HG03097 (cell line): ENCODE measurements around the gene RAD51.
"Not testable (repeated sequence)": the region's sequence is repeated elsewhere in the genome, so short reads cannot be mapped to it uniquely, and the experiment has no call there.

Experiments
- ATAC-seq: cut with Tn5 transposase; IDR thresholded peaks from one replicate; pipeline ENCODE4 v1.9.1; 2021; ENCODE audit not compliant: unreplicated experiment, low FRiP score

Gene RAD51

DNA sequence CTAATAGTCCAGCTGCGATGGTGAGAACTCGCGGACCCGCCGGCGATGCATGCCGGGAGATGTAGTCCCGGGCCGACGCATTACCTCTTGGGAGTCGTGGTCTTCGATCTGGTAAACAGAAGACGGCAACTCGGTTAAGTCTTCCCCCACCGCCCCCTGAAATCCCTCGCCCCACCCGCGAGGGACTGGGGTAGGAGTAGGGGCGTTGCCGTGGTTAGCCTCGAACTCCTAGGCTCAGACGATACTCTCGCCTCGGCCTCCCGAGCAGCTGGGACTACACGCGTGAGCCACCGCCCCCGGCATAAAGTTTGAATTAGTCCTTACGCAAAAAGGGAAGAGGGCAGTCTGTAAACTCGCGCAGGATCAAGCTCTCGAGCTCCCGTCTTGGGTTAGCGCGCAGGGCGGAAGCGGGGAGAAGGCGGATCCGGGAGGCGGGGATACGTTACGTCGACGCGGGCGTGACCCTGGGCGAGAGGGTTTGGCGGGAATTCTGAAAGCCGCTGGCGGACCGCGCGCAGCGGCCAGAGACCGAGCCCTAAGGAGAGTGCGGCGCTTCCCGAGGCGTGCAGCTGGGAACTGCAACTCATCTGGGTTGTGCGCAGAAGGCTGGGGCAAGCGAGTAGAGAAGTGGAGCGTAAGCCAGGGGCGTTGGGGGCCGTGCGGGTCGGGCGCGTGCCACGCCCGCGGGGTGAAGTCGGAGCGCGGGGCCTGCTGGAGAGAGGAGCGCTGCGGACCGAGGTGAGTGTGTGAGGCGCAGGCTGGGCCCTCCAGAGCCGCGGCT, at the start of gene RAD51:
Gene RAD51, plus strand, starts transcription at position 487 of the 781 bp plus-strand sequence. CDS start 3,585 bp downstream, outside the sequence.
- peak; percentile 69 for ATAC-seq

DNA sequence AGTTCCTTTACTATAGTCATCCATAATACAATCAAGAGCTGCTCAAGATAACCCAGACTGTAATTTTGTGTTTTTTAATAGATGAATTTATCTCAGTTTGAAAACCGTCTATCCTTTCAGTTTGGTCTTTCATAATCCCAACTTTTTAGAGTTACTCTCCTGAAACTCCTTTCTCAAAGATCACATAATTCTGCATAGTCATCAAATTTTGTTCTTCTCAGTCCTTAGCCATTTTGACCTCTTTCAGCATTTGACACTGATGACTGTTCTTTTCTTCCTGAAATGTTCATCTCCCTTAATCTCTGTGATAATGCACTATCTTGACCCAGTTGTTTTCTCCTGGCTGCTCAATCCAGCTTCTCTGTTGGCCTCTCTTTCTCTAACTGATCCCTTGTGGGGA, 47.5 kb upstream of the RAD51 start:
- no peak for ATAC-seq

DNA sequence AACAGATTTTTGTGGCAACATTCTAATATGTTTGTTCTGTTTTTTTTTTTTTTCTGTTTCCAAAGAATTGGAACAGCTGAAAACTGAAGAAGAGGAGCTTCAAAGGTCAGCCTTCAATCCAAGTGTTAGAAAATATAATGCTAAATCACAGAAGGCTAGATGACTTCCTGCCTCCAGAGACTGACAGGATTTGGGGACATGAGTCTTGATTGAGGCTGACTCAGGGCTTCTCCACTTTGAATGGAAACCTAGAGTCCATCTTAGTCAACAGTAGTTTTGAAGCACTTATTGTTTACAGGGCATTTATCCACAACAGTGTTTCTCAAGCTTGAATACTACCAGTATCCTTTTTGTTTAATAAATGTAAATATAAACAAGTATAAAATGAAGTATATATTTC, 44.5 kb upstream of the RAD51 start:
- ATAC-seq, result no peak

DNA sequence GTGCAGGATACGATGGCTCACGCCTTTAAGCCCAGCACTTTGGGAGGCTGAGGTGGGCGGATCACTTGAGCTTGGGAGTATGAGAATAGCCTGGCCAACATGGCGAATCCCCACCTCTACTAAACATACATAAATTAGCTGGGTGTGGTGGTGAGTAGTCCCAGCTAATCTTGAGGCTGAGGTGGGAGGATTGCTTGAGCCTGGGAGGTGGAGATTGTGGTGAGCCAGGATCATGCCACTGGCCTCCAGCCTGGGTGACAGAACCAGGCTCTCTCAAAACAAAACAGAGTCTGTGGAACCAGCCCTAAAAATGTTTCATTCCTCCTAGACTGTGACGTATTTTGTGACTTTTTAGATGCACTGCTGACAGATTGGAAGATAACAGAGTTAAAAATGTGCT, 34.3 kb upstream of the RAD51 start:
- no peak for ATAC-seq

DNA sequence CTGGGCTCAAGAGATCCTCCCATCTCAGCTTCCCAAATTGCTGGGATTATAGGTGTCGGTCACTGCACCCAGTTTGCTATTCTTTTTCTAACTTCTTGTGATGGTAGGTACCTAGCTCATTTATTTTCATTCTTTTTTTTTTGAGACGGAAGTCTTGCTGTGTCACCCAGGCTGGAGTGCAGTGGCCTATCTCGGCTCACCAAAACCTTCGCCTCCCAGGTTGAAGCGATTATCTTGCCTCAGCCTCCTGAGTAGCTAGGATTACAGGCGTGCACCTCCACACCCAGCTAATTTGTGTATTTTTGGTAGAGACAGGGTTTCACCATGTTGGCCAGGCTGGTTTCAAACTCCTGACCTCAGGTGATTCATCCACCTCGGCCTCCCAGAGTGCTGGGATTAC, 30.1 kb upstream of the RAD51 start:
- ATAC-seq, result no peak

DNA sequence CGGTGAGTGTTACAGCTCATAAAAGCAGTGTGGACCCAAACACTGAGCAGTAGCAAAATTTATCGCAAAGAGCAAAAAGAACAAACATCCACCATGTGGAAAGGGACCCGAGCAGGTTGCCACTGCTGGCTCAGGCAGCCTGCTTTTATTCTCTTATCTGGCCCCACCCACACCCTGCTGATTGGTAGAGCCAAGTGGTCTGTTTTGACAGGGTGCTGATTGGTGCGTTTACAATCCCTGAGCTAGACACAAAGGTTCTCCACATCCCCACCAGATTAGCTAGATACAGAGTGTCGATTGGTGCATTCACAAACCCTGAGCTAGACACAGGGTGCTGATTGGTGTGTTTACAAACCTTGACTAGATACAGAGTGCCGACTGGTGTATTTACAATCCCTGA, 18.7 kb upstream of the RAD51 start:
- ATAC-seq, result not testable (repeated sequence)

DNA sequence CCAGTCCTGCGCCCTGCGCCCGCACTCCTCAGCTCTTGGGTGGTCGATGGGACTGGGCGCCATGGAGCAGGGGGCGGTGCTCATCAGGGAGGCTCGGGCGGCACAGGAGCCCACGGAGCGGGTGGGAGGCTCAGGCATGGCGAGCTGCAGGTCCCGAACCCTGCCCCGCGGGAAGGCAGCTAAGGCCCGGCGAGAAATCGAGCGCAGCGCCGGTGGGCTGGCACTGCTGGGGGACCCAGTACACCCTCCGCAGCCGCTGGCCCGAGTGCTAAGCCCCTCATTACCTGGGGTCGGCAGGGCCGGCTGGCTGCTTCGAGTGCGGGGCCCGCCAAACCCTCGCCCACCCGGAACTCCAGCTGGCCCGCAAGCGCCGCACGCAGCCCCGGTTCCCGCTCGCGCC, 18.1 kb upstream of the RAD51 start:
- ATAC-seq, result not testable (repeated sequence)

DNA sequence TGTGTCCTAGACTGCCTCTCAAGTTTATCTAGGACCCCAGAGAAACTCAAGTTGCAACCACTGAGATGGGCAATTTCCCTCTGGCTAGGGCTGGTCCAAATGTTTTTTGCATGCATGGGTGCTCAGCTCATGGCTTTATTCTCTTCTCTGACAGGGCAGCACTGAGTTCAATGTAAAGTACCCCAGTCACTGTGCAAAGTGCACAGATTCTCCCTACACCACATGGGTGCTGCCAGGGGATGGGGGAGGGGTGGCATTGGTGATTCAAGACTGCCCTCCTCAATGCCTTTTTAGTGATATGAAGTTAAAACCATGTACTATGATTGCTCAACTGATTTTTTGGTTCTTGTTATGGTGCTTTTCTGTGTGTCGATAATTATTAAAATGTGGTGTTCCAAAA, 14.8 kb upstream of the RAD51 start:
- no peak for ATAC-seq

DNA sequence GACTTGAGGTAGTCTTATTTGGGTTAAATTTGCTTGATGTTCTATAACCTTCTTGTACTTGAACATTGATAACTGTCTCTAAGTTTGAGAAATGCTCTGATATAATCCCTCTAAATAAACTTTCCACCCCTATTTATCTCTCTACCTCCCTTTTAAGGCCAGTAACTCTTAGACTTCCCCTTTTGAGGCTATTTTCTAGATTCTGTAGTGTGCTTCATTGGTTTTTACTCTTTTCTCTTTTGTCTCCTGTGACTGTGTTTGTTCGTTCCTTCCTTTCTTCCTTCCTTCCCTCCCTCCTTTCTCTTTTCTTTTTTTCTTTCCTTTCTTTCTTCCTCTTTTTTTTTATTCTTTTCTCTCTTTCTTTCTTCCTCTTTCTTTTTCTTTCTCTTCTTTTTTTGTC, 14.0 kb upstream of the RAD51 start:
- ATAC-seq, result not testable (repeated sequence)

DNA sequence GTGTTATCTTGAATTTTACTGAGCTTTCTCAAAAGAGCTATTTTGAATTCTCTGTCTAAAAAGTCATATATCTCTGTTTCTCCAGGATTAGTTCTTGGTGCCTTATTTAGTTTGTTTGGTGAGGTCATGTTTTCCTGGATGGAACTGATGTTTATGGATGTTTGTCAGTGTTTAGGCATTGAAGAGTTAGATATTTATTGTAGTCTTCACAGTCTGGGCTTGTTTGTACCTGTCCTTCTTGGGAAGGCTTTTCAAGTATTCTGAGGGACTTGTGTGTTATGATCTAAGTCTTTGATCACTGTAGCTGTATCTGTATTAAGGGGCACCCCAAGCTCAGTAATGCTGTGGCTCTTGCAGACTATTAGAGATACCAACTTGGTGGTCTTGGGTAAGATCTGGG, 10.6 kb upstream of the RAD51 start:
- ATAC-seq, result no peak

DNA sequence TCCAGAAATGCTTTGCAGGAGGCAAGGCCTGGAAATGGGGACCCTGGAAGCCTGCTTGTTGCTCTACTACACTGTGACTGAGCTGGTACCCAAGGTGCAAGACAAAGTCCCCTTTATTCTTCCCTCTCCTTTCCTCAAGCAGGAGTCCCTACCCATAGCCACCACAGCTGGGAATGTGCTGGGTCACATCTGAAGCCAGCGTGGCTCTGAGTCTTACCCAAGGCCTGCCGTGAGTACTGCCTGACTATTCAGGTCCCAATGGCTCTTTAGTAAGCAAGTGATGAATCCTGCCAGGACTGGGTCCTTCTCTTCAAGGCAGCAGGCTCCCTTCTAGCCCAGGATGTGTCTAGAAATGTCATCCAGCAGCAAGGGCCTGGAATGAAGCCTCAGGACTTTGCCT, 9.6 kb upstream of the RAD51 start:
- no peak for ATAC-seq

DNA sequence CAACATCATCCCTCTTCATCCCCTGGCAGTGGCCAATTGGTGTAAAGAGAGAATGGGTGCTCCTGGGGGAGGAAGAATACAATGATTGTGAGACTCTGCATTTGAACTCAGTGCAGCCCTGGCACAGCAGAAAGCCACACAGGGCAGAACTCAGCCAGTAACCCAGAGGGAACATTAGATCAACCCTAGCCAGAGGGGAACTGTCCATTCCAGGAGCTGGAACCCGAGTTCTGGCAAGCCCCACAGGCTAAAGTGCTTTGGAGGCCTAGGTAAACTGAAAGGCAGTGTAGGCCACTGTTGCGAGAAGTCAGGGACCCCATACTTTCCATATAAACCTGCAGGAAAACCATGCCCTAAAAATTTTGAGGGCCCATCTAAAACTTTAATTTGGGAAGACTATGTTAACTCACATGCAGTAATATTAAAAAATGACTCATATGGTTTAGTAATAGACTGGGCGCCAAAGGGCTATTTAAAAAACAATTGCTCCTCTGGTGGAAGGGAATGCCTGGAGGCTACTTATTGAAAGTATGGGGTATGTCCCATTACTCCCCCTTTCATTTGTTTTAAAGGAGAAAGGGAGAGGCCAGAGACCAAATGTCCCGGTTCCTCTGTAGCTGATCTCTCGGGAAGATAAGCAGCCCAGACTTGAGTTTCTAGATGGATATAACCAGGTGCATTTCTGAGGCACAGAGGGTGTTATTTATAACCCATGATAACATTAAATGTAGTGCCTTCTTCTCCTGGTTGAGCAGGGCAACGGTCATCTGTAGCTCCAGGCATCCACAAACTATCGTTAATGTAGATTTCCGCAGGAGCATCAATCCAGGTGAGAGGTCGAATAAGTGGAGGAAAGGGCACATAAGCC, 5.8 kb upstream of the RAD51 start:
- ATAC-seq, result no peak

DNA sequence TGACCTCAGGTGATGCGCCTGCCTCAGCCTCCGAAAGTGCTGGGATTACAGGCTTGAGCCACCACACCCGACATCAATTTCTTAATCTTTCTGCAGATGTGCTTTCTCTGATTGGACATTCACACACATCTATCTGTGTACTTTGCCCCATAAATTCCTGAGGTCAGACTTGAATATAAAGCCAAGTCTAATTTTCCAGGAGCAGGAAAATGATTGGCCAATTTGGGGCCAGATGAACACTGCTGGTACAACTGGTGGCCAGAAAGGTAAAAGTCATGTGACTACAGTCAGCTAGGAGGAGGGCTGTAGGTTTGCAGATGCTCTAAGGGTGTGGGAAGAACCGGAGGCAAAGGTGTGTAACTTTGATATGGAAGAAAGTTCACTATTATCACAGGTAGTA, 3.2 kb upstream of the RAD51 start:
- ATAC-seq, result no peak

DNA sequence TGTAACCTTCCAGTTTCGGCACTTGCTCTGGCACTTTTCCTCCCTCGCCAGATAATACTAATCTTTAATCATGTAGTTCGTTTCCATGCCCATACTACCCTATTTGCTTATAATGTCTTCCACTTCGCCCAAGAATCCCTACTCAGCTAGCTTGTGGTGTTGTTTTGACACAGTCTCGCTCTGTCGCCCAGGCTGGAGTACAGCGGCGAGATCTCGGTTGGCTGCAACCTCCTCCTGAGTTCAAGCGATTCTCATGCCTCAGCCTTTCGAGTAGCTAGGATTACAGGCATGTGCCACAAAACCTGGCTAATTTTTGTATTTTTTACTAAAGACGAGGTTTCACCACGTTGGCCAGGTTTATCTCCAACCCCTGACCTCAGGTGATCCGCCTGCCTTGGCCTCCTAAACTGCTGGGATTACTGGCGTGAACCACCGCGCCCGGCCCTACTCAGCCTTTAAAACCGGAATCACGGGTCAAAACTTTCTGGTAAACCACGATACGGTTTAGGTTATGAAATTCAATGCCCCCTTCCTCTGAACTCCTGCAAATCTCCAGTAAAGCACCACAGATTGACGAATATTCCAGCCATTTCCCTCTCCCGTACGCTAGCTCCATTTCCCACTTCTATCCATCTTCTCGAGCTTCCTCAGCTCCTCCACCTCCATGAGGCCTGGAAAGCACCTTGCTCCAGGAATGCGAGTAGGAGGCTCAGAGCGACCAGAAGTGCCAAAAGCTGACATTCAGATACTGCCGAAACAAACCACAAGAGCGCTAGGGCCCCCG, 878 bp upstream of the RAD51 start:
- ATAC-seq, result peak; percentile 17

DNA sequence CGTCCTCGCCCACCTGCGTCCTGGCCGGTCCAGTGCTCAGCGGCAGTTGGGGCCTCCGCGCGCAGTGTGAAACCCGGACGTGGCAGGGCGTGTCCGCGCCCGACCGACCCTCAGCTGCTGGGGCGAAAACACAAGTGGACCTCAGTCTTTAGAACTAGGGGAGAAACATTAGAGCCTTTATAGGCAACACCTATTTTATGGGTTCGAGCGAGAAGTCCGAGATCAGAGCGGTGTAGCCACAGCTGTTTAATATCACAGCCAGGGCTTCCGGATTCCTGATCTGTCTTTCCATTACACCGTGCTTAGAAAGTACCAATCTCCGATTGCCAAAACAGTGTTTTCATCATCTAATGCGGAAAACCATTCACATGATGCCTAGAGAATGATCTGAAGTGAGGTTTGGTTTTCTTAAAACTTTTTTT, 506 bp downstream of the RAD51 start:
- ATAC-seq, result peak; percentile 22

DNA sequence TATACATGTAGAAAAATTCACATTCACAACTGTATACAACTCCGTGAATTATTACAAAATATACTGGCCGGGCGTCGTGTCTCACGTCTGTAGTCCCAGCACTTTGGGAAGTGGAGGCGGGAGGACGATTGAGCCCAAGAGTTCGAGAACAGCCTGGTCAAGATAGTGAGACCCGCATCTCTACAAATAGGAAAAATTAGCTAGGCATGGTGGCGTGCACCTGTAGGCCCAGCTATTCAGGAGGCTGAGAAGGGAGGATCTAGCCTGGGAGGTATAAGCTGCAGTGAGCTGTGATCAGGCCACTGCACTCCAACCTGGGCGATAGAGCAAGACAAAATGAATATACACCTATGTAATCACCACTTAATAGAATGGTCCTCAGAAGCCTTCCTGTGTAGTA, 1.3 kb downstream of the RAD51 start:
- no peak for ATAC-seq

DNA sequence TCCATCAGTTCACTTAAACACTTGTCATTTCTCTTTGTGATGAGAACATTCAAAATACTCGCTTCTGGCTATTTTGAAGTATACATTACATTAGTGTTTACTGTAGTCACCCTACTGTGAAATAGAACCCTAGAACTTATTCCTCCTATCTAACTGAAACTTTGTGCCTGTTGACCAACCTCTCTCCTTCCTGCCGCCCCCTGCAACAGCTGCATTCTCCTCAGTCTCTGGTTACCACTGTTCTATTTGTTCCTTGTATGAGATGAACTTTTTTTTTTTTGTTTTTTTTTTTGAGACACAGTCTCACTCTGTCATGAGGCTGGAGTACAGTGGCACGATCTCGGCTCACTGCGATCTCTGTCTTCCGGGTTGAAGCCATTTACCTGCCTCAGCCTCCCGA, 2.9 kb downstream of the RAD51 start:
- ATAC-seq, result no peak

DNA sequence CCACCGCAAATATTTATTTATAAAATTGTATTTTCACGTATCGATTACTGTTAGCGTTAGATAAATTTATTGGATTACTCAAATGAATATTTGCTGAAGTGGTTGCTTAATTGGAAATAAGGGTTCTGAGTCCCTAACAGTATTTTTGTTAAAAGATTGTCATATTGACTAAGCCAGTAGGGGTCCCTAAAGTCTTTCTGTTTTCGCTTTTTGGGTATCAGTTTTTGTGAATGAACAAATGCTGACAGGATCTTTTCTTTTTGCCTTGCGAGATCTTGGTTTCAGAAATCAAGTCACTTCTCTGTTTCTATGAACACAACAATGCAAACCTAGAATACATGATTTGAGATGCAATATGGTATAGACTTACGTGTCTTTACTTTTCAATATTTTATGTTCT, 7.1 kb downstream of the RAD51 start:
- ATAC-seq, result no peak

DNA sequence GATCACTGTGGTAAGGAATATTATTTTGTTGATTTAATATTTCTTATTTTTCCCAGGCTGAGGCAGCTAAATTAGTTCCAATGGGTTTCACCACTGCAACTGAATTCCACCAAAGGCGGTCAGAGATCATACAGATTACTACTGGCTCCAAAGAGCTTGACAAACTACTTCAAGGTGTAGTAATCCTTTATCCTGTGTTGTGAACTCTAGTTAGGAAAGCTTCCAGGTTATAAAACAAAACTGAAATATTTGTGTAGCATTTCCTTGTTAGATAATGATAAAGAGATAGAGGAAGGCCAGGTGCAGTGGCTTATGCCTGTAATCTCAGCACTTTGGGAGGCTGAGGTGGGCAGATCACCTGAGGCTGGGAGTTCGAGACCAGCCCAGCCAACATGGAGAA, 11.1 kb downstream of the RAD51 start:
- no peak for ATAC-seq

DNA sequence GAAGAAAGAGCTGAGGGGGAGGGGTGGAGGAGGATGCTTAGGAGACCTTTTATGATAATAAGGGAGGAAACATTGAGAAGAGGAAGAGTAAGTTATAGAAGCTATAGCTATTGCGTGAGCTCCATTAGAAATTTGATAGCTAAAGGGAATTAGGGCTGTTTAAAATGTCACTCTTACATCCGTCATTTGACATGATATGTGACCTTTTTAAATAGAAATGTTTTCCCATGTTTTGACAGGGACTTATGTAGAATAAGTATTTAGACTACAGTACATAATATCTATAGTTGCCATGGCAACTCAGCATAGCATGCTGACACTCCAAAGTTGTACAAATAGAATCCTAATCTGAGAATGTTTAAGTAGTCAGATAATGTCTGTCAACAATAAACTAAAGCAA, 19.2 kb downstream of the RAD51 start:
- ATAC-seq, result no peak

DNA sequence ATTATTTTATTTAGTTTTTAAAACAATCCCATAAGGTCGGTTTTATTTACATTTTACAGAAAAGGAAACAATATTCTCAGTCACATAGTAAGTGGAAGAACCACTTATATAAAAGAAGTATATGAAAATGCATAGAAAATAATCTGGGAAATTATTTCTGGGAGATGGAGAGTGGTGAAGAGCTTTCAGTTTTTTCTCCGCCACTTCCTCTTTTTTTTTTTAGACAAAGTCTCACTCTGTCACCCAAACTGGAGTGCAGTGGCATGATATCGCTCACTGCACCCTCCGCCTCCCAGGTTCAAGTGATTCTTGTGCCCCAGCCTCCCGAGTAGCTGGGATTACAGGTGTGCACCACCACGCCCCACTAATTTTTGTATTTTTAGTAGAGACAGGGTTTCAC, 21.2 kb downstream of the RAD51 start:
- ATAC-seq, result no peak
